Renal cortex interstitium (tissue), 11 donors: ENCODE data around the gene PAPOLA. TPM values are rescaled to one million over a fixed set of nuclear protein-coding genes. Genes with fewer than 3 reads are reported as not detected.

Source experiments
- DNase-seq, 11 donors: peaks; one replicate each; pipeline ENCODE4 v3.0.0-alpha.2; 2013; ENCODE audit warnings: low read depth in 9 of 11, low spot score in 4 of 11; ENCODE audit errors: extremely low read depth in 1 of 11
- polyA plus RNA-seq, 3 donors: library from polyadenylated mRNA; unstranded; fragments of 120-200 nt; gene quantifications; one replicate each; pipeline ENCODE4 v1.2.1, GENCODE V29; 2013; ENCODE audit not compliant: insufficient read length in 3 of 3

PAPOLA gene
- polyA plus RNA-seq, 3 donors, result 198 to 241 (median 228) TPM

- no peak for DNase-seq
These were observed 92.8 kb downstream of the PAPOLA start for GRCh38 chr14:96594961-96595360.

DNA sequence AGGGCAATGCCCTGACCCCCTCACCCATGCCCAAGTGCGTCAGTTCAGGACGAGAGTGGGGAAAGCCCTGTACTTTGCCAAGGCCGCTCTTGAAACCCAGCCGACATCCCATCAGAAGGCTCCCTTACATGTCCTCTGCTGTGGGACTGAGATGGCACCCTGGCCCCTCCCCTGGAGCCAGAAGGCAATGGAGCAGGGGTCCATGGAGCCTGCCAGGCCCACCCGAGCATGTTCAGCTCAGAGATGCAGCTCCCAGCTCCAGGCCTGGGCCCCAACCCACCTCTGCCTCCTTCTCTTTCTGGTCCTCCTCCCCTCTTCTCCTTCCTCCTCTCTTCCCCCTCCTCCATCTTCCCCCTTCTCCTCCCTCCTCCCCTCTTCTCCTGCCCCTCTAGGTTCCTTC lies 95.5 kb downstream of the PAPOLA start:
- DNase-seq, result no peak

- no peak for DNase-seq
These were observed 96.2 kb downstream of the PAPOLA start for GRCh38 chr14:96598332-96598928.

- DNase-seq, result no peak
These were observed 96.9 kb downstream of the PAPOLA start for GRCh38 chr14:96599076-96599475.

DNA sequence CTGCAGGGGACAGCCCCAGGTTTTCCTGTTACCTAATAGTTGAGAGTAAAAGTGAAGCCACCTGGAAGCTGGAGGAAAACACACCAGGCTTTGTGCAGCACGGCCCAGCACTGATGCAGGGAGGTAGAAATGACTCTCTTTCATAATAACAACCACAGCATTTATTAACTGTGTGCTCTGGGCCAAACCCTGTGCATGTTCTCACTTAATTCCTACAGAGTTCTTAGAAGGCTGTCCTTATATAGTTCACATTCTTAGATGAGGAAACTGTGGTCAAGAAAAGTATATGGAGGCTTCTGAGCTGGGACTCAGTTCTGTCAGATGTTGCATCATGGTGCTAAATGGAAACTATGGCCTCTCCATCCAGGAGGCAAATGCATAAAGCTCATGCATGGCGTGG lies 100.0 kb downstream of the PAPOLA start:
- DNase-seq, result no peak

GRCh38 chr14:96603350-96604255 lies 101.4 kb downstream of the PAPOLA start:
- DNase-seq, result no peak

- peak in 4 of 11 donors; percentile 17 to 46 (median 41) for DNase-seq
These were observed 112.3 kb downstream of the PAPOLA start for GRCh38 chr14:96614481-96614881.

- DNase-seq, result no peak
These were observed 114.1 kb downstream of the PAPOLA start for GRCh38 chr14:96616161-96616721.

Other genes starting within 250 kb of the PAPOLA start
- 1 to 10 TPM in 1 of 3 donors, under 1 TPM in 2; 0.23 to 1.0 (median 0.52) TPM for gene BDKRB1, start 246.2 kb upstream of the PAPOLA start, polyA plus RNA-seq
- 10 to 100 TPM; 30.4 to 49.9 (median 31.4) TPM for gene ATG2B, start 139.0 kb upstream of the PAPOLA start, polyA plus RNA-seq
- 10 to 100 TPM; 30.5 to 34.9 (median 30.9) TPM for gene GSKIP, start 138.9 kb upstream of the PAPOLA start, polyA plus RNA-seq
- 1 to 10 TPM; 4.4 to 6.6 (median 6.3) TPM for gene AK7, start 110.3 kb upstream of the PAPOLA start, polyA plus RNA-seq